ENCODE data around the gene ONECUT2.

GRCh38 chr18:57455576-57456129 lies 20.5 kb downstream of the ONECUT2 start:
- TF ChIP-seq ZBTB33 (IDR thresholded peaks at IDR 0.05) (no peak), HNF4G (IDR thresholded peaks at IDR 0.05) (no peak), REST (IDR thresholded peaks at IDR 0.05) (no peak), CTCF (IDR thresholded peaks at IDR 0.05; ENCODE audit: low read depth, low read length, missing input control) (no peak), SP1 (IDR thresholded peaks at IDR 0.05) (no peak), TAF1 (conservative IDR thresholded peaks at IDR 0.05) (no peak)
